Endothelial cell of umbilical vein (primary cell): ENCODE data around the gene STK32C. TPM values are rescaled to one million over a fixed set of nuclear protein-coding genes. Genes with fewer than 3 reads are reported as not detected.

Experiments
- BruUV-seq: library from RNA; stranded (reverse); fragments of 400-500 nt; replicated peaks from 2 replicates; lab custom pipeline; 2021; lab: Mats Ljungman, UMichigan
- CTCF ChIA-PET: fragments of 300-600, 350-600 bp; sonication (Branson Sonifier 250); formaldehyde crosslinking; loops from one replicate; lab custom pipeline; 2021; ENCODE audit warnings: antibody characterized with exemption, inconsistent platforms; lab: Charles Lee
- POLR2A ChIA-PET: fragments of 300-600, 350-600 bp; sonication (Branson Sonifier 250); formaldehyde crosslinking; loops from one replicate; lab custom pipeline; 2021; ENCODE audit warnings: antibody characterized with exemption, inconsistent platforms; lab: Charles Lee
- DNase-seq: peaks from one replicate; pipeline ENCODE4 v3.0.0-alpha.2; 2011; ENCODE audit warnings: low read depth, low spot score
- FAIRE-seq: peaks from 2 replicates; lab custom pipeline; 2011; peaks lifted over from hg19 to GRCh38; lab: Jason Lieb, UNC
- H2AFZ ChIP-seq: 2 replicates; pipeline ENCODE4 v1.6.0; 2012; ENCODE audit warnings: low read depth, low read length, control low read depth, inconsistent platforms
- H3K27ac ChIP-seq: 2 replicates; pipeline ENCODE4 v1.5.1; 2011; ENCODE audit warnings: low read depth, mild to moderate bottlenecking, control low read depth, low read length, moderate library complexity; ENCODE audit not compliant: insufficient read depth
- H3K27me3 ChIP-seq, 2 experiments: 2 replicates each; pipeline versions ENCODE4 v1.6.0 to v1.6.1; 2011; ENCODE audit warnings: low read length in 2 of 2, mixed read lengths in 1 of 2; ENCODE audit not compliant: control insufficient read depth in 2 of 2, insufficient read depth in 2 of 2
- H3K36me3 ChIP-seq, 2 experiments: 2 replicates in 1 of 2; 3 replicates in 1 of 2; pipeline ENCODE4 v1.5.1; 2011; ENCODE audit warnings: low read length in 2 of 2, mild to moderate bottlenecking in 1 of 2, moderate library complexity in 1 of 2; ENCODE audit not compliant: control insufficient read depth in 2 of 2, insufficient read depth in 2 of 2; ENCODE audit errors: extremely low read depth in 1 of 2
- H3K4me1 ChIP-seq: 3 replicates; pipeline ENCODE4 v1.5.1; 2011; ENCODE audit warnings: mild to moderate bottlenecking, low read length; ENCODE audit not compliant: control insufficient read depth, insufficient read depth; ENCODE audit errors: extremely low read depth
- H3K4me2 ChIP-seq: 2 replicates; pipeline ENCODE4 v1.6.1; 2011; ENCODE audit warnings: low read length, control low read depth, mixed read lengths; ENCODE audit not compliant: insufficient read depth
- H3K4me3 ChIP-seq, 3 experiments: fragments of 200-600 bp in 1 of 3; sonication (generic), shearing (Covaris generic) in 1 of 3; replicated peaks in 1 of 3; 2 replicates each; pipeline ENCODE4 v1.5.1; 2011 to 2016; ENCODE audit warnings: control low read depth in 3 of 3, low read length in 3 of 3, mild to moderate bottlenecking in 2 of 3, inconsistent platforms in 1 of 3, low read depth in 1 of 3, moderate library complexity in 1 of 3; ENCODE audit not compliant: insufficient read depth in 1 of 3
- H3K79me2 ChIP-seq: 2 replicates; pipeline ENCODE4 v1.6.0; 2012; ENCODE audit warnings: low read length, inconsistent platforms; ENCODE audit not compliant: control insufficient read depth, insufficient read depth
- H3K9ac ChIP-seq: replicated peaks from 2 replicates; pipeline ENCODE3; 2011; ENCODE audit warnings: low read length, control low read depth; ENCODE audit not compliant: insufficient read depth; ENCODE audit errors: extremely low read depth
- H3K9me1 ChIP-seq: replicated peaks from 3 replicates; pipeline ENCODE4 v1.6.0; 2011; ENCODE audit warnings: mild to moderate bottlenecking, low read length; ENCODE audit not compliant: control insufficient read depth, insufficient read depth; ENCODE audit errors: extremely low read depth
- H3K9me3 ChIP-seq: replicated peaks from 2 replicates; pipeline ENCODE4 v1.5.1; 2012; ENCODE audit warnings: low read length, inconsistent platforms; ENCODE audit not compliant: control insufficient read depth, insufficient read depth
- H4K20me1 ChIP-seq: replicated peaks from 2 replicates; pipeline ENCODE3; 2011; ENCODE audit warnings: mild to moderate bottlenecking, low read length; ENCODE audit not compliant: control insufficient read depth, insufficient read depth; ENCODE audit errors: extremely low read depth
- CTCF ChIP-seq, 2 donors: IDR thresholded peaks; 1 replicate in 1 of 2; 2 replicates in 1 of 2; pipeline ENCODE4 v1.5.1; 2011; ENCODE audit warnings: low read length in 2 of 2, mild to moderate bottlenecking in 2 of 2, moderate library complexity in 2 of 2, control low read depth in 1 of 2, inconsistent platforms in 1 of 2, low read depth in 1 of 2; ENCODE audit not compliant: insufficient read depth in 1 of 2; ENCODE audit errors: extremely low read depth in 1 of 2
- EZH2 ChIP-seq: IDR thresholded peaks from 2 replicates; pipeline ENCODE4 v1.6.1; 2012; ENCODE audit warnings: borderline replicate concordance, low read depth, mild to moderate bottlenecking, moderate library complexity, low read length, inconsistent platforms; ENCODE audit not compliant: severe bottlenecking
- FOS ChIP-seq: IDR thresholded peaks from 2 replicates; pipeline ENCODE4 v1.6.1; 2011; ENCODE audit warnings: mild to moderate bottlenecking, low read length, moderate library complexity, borderline replicate concordance; ENCODE audit not compliant: insufficient read depth
- GATA2 ChIP-seq: IDR thresholded peaks from 2 replicates; pipeline ENCODE4 v1.7.0; 2011; ENCODE audit warnings: low read depth, mild to moderate bottlenecking, moderate library complexity, mixed read lengths, low read length; ENCODE audit not compliant: insufficient read length, insufficient read depth
- JUN ChIP-seq: IDR thresholded peaks from 2 replicates; pipeline ENCODE4 v1.6.1; 2011; ENCODE audit warnings: borderline replicate concordance, low read depth; ENCODE audit not compliant: insufficient read length, insufficient read depth
- MAX ChIP-seq: IDR thresholded peaks from 2 replicates; pipeline ENCODE4 v1.6.1; 2011; ENCODE audit not compliant: insufficient read depth, insufficient read length
- MYC ChIP-seq: IDR thresholded peaks from one replicate; pipeline ENCODE4 v1.6.1; 2011; ENCODE audit warnings: mild to moderate bottlenecking, low read depth, low read length
- POLR2A ChIP-seq: IDR thresholded peaks from 2 replicates; pipeline ENCODE4 v1.6.1; 2012; ENCODE audit warnings: low read depth, mild to moderate bottlenecking, control low read depth, low read length
- POLR2AphosphoS5 ChIP-seq: IDR thresholded peaks from 2 replicates; pipeline ENCODE4 v1.6.1; 2012; ENCODE audit warnings: low read depth, mild to moderate bottlenecking, control low read depth, low read length, moderate library complexity; ENCODE audit not compliant: insufficient read depth
- dilution Hi-C: fragments of 300-500 bp; cut with MboI; formaldehyde crosslinking; loops from one replicate; pipeline ENCODE4 v1.15.0; 2019; ENCODE audit warnings: low sequenced_read_pairs; ENCODE audit not compliant: extremely low pct_ligation_motif_present
- intact Hi-C: fragments of 100-400 bp; cut with micrococcal nuclease; formaldehyde crosslinking; loops from one replicate; pipeline ENCODE4 v1.10.0; 2022
- polyA plus RNA-seq, 4 experiments: library from polyadenylated mRNA; depleted of rRNA in 3 of 4; stranded (reverse) in 3 of 4; unstranded in 1 of 4; fragments of >200 nt; gene quantifications; 2 replicates each; pipeline versions ENCODE4 v1.2.1 to v1.2.3, GENCODE V29; 2011 to 2012; ENCODE audit warnings: missing spikeins in 1 of 4
- total RNA-seq: library from RNA; stranded (reverse); gene quantifications from 2 replicates; pipeline ENCODE4 v1.2.3, GENCODE V29; 2021

Gene STK32C
- total and polyA plus RNA-seq, 2 donors (not counting 3 experiments of a cell fraction or from before 2014, with no cell fraction given): 5.4 to 14.1 TPM

GRCh38 chr10:132335189-132336063, 27.7 kb upstream of the STK32C start:
- dilution Hi-C loops (no loop called here), intact Hi-C loops (no loop called here)
- Histone ChIP-seq H3K27ac (no peak overlapping the region), H3K79me2 (peaks cover 11% of the 10 kb centered on the region), H3K4me3 (no peak overlapping the region), H3K4me2 (no peak overlapping the region), H3K9me1 (no peaks in the 10 kb centered on the region), H3K36me3 (peaks cover 0 to 3% of the 10 kb centered on the region in 2 experiments), H3K9ac (no peak overlapping the region), H3K27me3 (no peaks in the 10 kb centered on the region), H2AFZ (no peak overlapping the region), H3K9me3 (no peaks in the 10 kb centered on the region), H4K20me1 (no peaks in the 10 kb centered on the region), H3K4me1 (peaks cover 23% of the 10 kb centered on the region)
- TF ChIP-seq MAX: no peak
- TF ChIP-seq CTCF (IDR thresholded peaks at IDR 0.05; ENCODE audit: extremely low read depth in 1 of 2, insufficient read depth in 1 of 2, low read depth in 1 of 2, low read length in 2 of 2): no peak
- ChIA-PET POLR2A (no interaction called here), CTCF (no interaction called here)
- BruUV-seq: no TSS peak
- FAIRE-seq: no peak
- DNase-seq: no peak

GRCh38 chr10:132334631-132335188, 27.0 kb upstream of the STK32C start:
- no peaks in the 10 kb centered on the region for H3K9me3 ChIP-seq
- no peaks in the 10 kb centered on the region for H3K27me3 ChIP-seq
- H3K36me3 ChIP-seq: peaks cover 0 to 3% of the 10 kb centered on the region in 2 experiments
- no peak overlapping the region for H3K27ac ChIP-seq
- H3K79me2 ChIP-seq: peaks cover 18% of the 10 kb centered on the region
- no peak for DNase-seq
- POLR2A ChIA-PET: no interaction called here
- no peak overlapping the region for H3K4me2 ChIP-seq
- H3K9ac ChIP-seq: no peak overlapping the region
- intact Hi-C loops: no loop called here
- CTCF ChIA-PET: no interaction called here
- H2AFZ ChIP-seq: no peak overlapping the region
- TF ChIP-seq POLR2AphosphoS5: no peak
- TF ChIP-seq POLR2A: no peak
- no peak for TF ChIP-seq MAX
- TF ChIP-seq GATA2: no peak
- no peak for TF ChIP-seq FOS
- no peak for TF ChIP-seq CTCF (IDR thresholded peaks at IDR 0.05; ENCODE audit: extremely low read depth in 1 of 2, insufficient read depth in 1 of 2, low read depth in 1 of 2, low read length in 2 of 2)
- no peak for TF ChIP-seq JUN
- no peak for TF ChIP-seq MYC
- no peak for TF ChIP-seq EZH2
- H3K4me3 ChIP-seq: no peak overlapping the region
- H3K4me1 ChIP-seq: peaks cover 29% of the 10 kb centered on the region
- FAIRE-seq: no peak
- no peaks in the 10 kb centered on the region for H4K20me1 ChIP-seq
- H3K9me1 ChIP-seq: no peaks in the 10 kb centered on the region
- no TSS peak for BruUV-seq
- dilution Hi-C loops: no loop called here
